Lower leg skin (tissue), 3 donors: ENCODE measurements around the gene PTTG1IP.

ENCODE experiments used
- CTCF ChIP-seq, 3 donors: fragments of 450-650 bp; IDR thresholded peaks; one replicate each; pipeline ENCODE4 v1.5.1; 2016; ENCODE audit warnings: antibody characterized with exemption in 3 of 3, mild to moderate bottlenecking in 3 of 3, moderate library complexity in 2 of 3
- POLR2A ChIP-seq, 2 donors: fragments of 450-650 bp; IDR thresholded peaks; one replicate each; pipeline ENCODE4 v1.6.1; 2016 to 2017; ENCODE audit warnings: antibody characterized with exemption in 2 of 2, mild to moderate bottlenecking in 1 of 2, moderate library complexity in 1 of 2

- TF ChIP-seq POLR2A (IDR thresholded peaks at IDR 0.05) (no peak), CTCF (IDR thresholded peaks at IDR 0.05) (no peak)
These were observed 32.7 kb downstream of the PTTG1IP start for GRCh38 chr21:44840771-44841170.
